Measurements from ENCODE around the gene SPATA2L. TPM values are rescaled to one million over a fixed set of nuclear protein-coding genes. Genes with fewer than 3 reads are reported as not detected.

The SPATA2L gene
- total RNA-seq, 1 donor from 2014 or later = 10.8 TPM

GRCh38 chr16:89733792-89734191 is 32.3 kb upstream of the SPATA2L start:
- H3K27ac ChIP-seq (ENCODE audit: low read depth, low read length) = no peak overlapping the region
- no peak overlapping the region for H3K4me3 ChIP-seq (ENCODE audit: insufficient read depth, low read depth, low read length)
- peaks cover 51% of the 10 kb centered on the region for H3K36me3 ChIP-seq (ENCODE audit: insufficient read depth, low read length)
- H3K9me3 ChIP-seq (ENCODE audit: insufficient read depth, low read depth, low read length) = no peaks in the 10 kb centered on the region
- Mint-ChIP-seq H3K9me3 (ENCODE audit: unreplicated experiment) (no peaks in the 10 kb centered on the region), H3K4me3 (ENCODE audit: unreplicated experiment) (no peak overlapping the region), H3K4me1 (ENCODE audit: low read depth, unreplicated experiment) (no peaks in the 10 kb centered on the region), H3K36me3 (ENCODE audit: low read depth, unreplicated experiment) (peaks cover 24% of the 10 kb centered on the region), H3K27ac (ENCODE audit: unreplicated experiment) (no peak overlapping the region), H3K27me3 (ENCODE audit: low read depth, unreplicated experiment) (no peaks in the 10 kb centered on the region)
- H3K4me2 ChIP-seq (ENCODE audit: low read length) = no peak overlapping the region
- H2AFZ ChIP-seq (ENCODE audit: low read depth, low read length) = no peak overlapping the region
- FAIRE-seq = no peak
- H3K27me3 ChIP-seq (ENCODE audit: insufficient read depth, low read length) = no peaks in the 10 kb centered on the region
- H3K79me2 ChIP-seq (ENCODE audit: insufficient read depth, low read length) = peaks cover 17% of the 10 kb centered on the region
- H3K4me1 ChIP-seq (ENCODE audit: insufficient read depth, low read length) = no peaks in the 10 kb centered on the region
- DNase-seq (ENCODE audit: low read depth) = no peak
- H3K9ac ChIP-seq (ENCODE audit: low read length) = no peak overlapping the region
- TF ChIP-seq, protein P1, sequence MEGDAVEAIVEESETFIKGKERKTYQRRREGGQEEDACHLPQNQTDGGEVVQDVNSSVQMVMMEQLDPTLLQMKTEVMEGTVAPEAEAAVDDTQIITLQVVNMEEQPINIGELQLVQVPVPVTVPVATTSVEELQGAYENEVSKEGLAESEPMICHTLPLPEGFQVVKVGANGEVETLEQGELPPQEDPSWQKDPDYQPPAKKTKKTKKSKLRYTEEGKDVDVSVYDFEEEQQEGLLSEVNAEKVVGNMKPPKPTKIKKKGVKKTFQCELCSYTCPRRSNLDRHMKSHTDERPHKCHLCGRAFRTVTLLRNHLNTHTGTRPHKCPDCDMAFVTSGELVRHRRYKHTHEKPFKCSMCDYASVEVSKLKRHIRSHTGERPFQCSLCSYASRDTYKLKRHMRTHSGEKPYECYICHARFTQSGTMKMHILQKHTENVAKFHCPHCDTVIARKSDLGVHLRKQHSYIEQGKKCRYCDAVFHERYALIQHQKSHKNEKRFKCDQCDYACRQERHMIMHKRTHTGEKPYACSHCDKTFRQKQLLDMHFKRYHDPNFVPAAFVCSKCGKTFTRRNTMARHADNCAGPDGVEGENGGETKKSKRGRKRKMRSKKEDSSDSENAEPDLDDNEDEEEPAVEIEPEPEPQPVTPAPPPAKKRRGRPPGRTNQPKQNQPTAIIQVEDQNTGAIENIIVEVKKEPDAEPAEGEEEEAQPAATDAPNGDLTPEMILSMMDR (IDR thresholded peaks at IDR 0.05; ENCODE audit: insufficient read depth, low read depth, low read length) = no peak
- no peak for TF ChIP-seq EZH2 (IDR thresholded peaks at IDR 0.05; ENCODE audit: insufficient read depth, low read length)
- H4K20me1 ChIP-seq (ENCODE audit: insufficient read depth, low read length) = peaks cover 76% of the 10 kb centered on the region

GRCh38 chr16:89733322-89733721 is 31.8 kb upstream of the SPATA2L start:
- H3K27ac Mint-ChIP-seq (ENCODE audit: unreplicated experiment) = no peak overlapping the region
- H3K36me3 Mint-ChIP-seq (ENCODE audit: low read depth, unreplicated experiment) = peaks cover 25% of the 10 kb centered on the region

DNA sequence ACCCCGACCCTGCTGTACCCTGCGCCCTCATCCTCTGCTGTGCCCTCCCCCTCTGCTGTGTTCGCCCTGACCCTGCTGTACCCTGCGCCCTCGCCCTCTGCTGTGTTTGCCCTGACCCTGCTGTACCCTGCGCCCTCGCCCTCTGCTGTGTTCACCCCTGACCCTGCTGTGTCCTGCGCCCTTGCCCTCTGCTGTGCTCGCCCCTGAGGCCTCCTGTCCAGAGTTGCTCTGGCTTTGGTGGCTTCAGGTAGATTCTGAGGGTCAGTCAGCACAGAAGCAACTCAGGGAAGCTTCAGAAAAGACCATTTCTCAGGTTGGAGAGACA is 31.4 kb upstream of the SPATA2L start:
- no peaks in the 10 kb centered on the region for H3K9me3 Mint-ChIP-seq (ENCODE audit: unreplicated experiment)
- no peak overlapping the region for H3K4me2 ChIP-seq (ENCODE audit: low read length)
- no peak overlapping the region for H3K4me3 Mint-ChIP-seq (ENCODE audit: unreplicated experiment)
- H3K27ac Mint-ChIP-seq (ENCODE audit: unreplicated experiment) = no peak overlapping the region
- FAIRE-seq (no peak), DNase-seq (ENCODE audit: low read depth) (no peak)
- no peak overlapping the region for H3K27ac ChIP-seq (ENCODE audit: low read depth, low read length)
- no peaks in the 10 kb centered on the region for H3K27me3 Mint-ChIP-seq (ENCODE audit: low read depth, unreplicated experiment)
- H3K9ac ChIP-seq (ENCODE audit: low read length) = no peak overlapping the region
- no peaks in the 10 kb centered on the region for H3K4me1 ChIP-seq (ENCODE audit: insufficient read depth, low read length)
- H3K4me3 ChIP-seq (ENCODE audit: insufficient read depth, low read depth, low read length) = no peak overlapping the region
- H3K79me2 ChIP-seq (ENCODE audit: insufficient read depth, low read length) = peaks cover 18% of the 10 kb centered on the region
- H2AFZ ChIP-seq (ENCODE audit: low read depth, low read length) = no peak overlapping the region
- H3K9me3 ChIP-seq (ENCODE audit: insufficient read depth, low read depth, low read length) = no peaks in the 10 kb centered on the region
- peaks cover 48% of the 10 kb centered on the region for H3K36me3 ChIP-seq (ENCODE audit: insufficient read depth, low read length)
- H3K4me1 Mint-ChIP-seq (ENCODE audit: low read depth, unreplicated experiment) = no peaks in the 10 kb centered on the region
- H3K36me3 Mint-ChIP-seq (ENCODE audit: low read depth, unreplicated experiment) = peaks cover 25% of the 10 kb centered on the region
- H4K20me1 ChIP-seq (ENCODE audit: insufficient read depth, low read length) = peaks cover 78% of the 10 kb centered on the region
- TF ChIP-seq, protein P1 (IDR thresholded peaks at IDR 0.05; ENCODE audit: insufficient read depth, low read depth, low read length) = no peak
- TF ChIP-seq EZH2 (IDR thresholded peaks at IDR 0.05; ENCODE audit: insufficient read depth, low read length) = no peak
- no peaks in the 10 kb centered on the region for H3K27me3 ChIP-seq (ENCODE audit: insufficient read depth, low read length)

More at GRCh38 chr16:89733322-89733721, 31.8 kb upstream of the SPATA2L start:
- no peak for FAIRE-seq
- no peak overlapping the region for H3K9ac ChIP-seq (ENCODE audit: low read length)
- Mint-ChIP-seq H3K4me1 (ENCODE audit: low read depth, unreplicated experiment) (no peaks in the 10 kb centered on the region), H3K9me3 (ENCODE audit: unreplicated experiment) (no peaks in the 10 kb centered on the region), H3K27me3 (ENCODE audit: low read depth, unreplicated experiment) (no peaks in the 10 kb centered on the region), H3K4me3 (ENCODE audit: unreplicated experiment) (no peak overlapping the region)
- no peaks in the 10 kb centered on the region for H3K4me1 ChIP-seq (ENCODE audit: insufficient read depth, low read length)
- H2AFZ ChIP-seq (ENCODE audit: low read depth, low read length) = no peak overlapping the region
- no peaks in the 10 kb centered on the region for H3K9me3 ChIP-seq (ENCODE audit: insufficient read depth, low read depth, low read length)
- H3K4me3 ChIP-seq (ENCODE audit: insufficient read depth, low read depth, low read length) = no peak overlapping the region
- no peaks in the 10 kb centered on the region for H3K27me3 ChIP-seq (ENCODE audit: insufficient read depth, low read length)
- no peak overlapping the region for H3K27ac ChIP-seq (ENCODE audit: low read depth, low read length)
- peaks cover 17% of the 10 kb centered on the region for H3K79me2 ChIP-seq (ENCODE audit: insufficient read depth, low read length)
- H3K4me2 ChIP-seq (ENCODE audit: low read length) = no peak overlapping the region
- no peak for DNase-seq (ENCODE audit: low read depth)
- peaks cover 48% of the 10 kb centered on the region for H3K36me3 ChIP-seq (ENCODE audit: insufficient read depth, low read length)
- TF ChIP-seq, protein P1 (IDR thresholded peaks at IDR 0.05; ENCODE audit: insufficient read depth, low read depth, low read length) = no peak
- TF ChIP-seq EZH2 (IDR thresholded peaks at IDR 0.05; ENCODE audit: insufficient read depth, low read length) = no peak
- H4K20me1 ChIP-seq (ENCODE audit: insufficient read depth, low read length) = peaks cover 78% of the 10 kb centered on the region
